ENCODE measurements around the gene RUNX1.

GRCh38 chr21:34911360-34911759 lies 137.7 kb downstream of the RUNX1 start:
- no peak for TF ChIP-seq CTCF (IDR thresholded peaks at IDR 0.05 in 8 of 11, conservative IDR thresholded peaks at IDR 0.05 in 3 of 11)
- no peak for TF ChIP-seq POLR2A (IDR thresholded peaks at IDR 0.05)
- no peak for TF ChIP-seq POLR2AphosphoS5 (IDR thresholded peaks at IDR 0.05)

All from spleen (tissue), 7 donors.